ENCODE measurements around the gene MBD6.

MBD6 gene

GRCh38 chr12:57546438-57547287 lies 24.0 kb downstream of the MBD6 start, which contains the start of gene DCTN2:
TSS of gene DCTN2 (minus strand) at chr12:57547192. CDS start at chr12:57547063, 129 bp downstream.
- TF ChIP-seq NFRKB (IDR thresholded peaks at IDR 0.05) (no peak), HDGF (IDR thresholded peaks at IDR 0.05; ENCODE audit: borderline replicate concordance) (no peak), L3MBTL2 (conservative IDR thresholded peaks at IDR 0.05) (0 out of 2 replicates have a peak, but pooled peaks have one; percentile 15), ARNT (IDR thresholded peaks at IDR 0.05) (no peak)
- DNase-seq (ENCODE audit: extremely low spot score), result peak; percentile 99
- ChIA-PET CTCF (interaction anchor here (0.7 to 1.4 kb wide), 2 partner anchors 37 to 225 kb away, joined by 3 read pairs; partner anchors contain the start of gene METTL1), POLR2A (interaction anchor here (0.6 to 3.1 kb wide), 12 partner anchors 9 to 198 kb away, joined by 3 to 20 read pairs (median 4); partner anchors contain the start of genes ARHGEF25, DDIT3 and INHBE)

- ChIA-PET CTCF (interaction anchor here (0.7 to 1.4 kb wide), 2 partner anchors 36 to 225 kb away, joined by 3 read pairs; partner anchors contain the start of gene METTL1), POLR2A (interaction anchor here (0.6 to 3.1 kb wide), 9 partner anchors 9 to 197 kb away, joined by 3 to 20 read pairs (median 5); partner anchors contain the start of genes ARHGEF25, DDIT3 and INHBE)
- no peak for DNase-seq (ENCODE audit: extremely low spot score)
- TF ChIP-seq HDGF (IDR thresholded peaks at IDR 0.05; ENCODE audit: borderline replicate concordance) (no peak), FOXK2 (IDR thresholded peaks at IDR 0.05) (no peak), SP1 (IDR thresholded peaks at IDR 0.05) (no peak), ZNF384 (IDR thresholded peaks at IDR 0.05) (no peak), NFRKB (IDR thresholded peaks at IDR 0.05) (no peak), FOXM1 (IDR thresholded peaks at IDR 0.05; ENCODE audit: borderline replicate concordance) (no peak), ELF4 (IDR thresholded peaks at IDR 0.05) (no peak)
Observed at GRCh38 chr12:57547288-57548012, 24.8 kb downstream of the MBD6 start.

GRCh38 chr12:57548013-57548315 lies 25.3 kb downstream of the MBD6 start:
- ChIA-PET CTCF (no interaction called here), POLR2A (no interaction called here)
- no peak for DNase-seq (ENCODE audit: extremely low spot score)
- TF ChIP-seq TARDBP (IDR thresholded peaks at IDR 0.05), result no peak
- no peak for TF ChIP-seq SUZ12 (IDR thresholded peaks at IDR 0.05)
- no peak for TF ChIP-seq CTBP1 (IDR thresholded peaks at IDR 0.05; ENCODE audit: borderline replicate concordance)
- TF ChIP-seq SP1 (IDR thresholded peaks at IDR 0.05), result no peak
- no peak for TF ChIP-seq FOXK2 (IDR thresholded peaks at IDR 0.05)
- TF ChIP-seq FOXM1 (IDR thresholded peaks at IDR 0.05; ENCODE audit: borderline replicate concordance), result no peak
- TF ChIP-seq ARNT (IDR thresholded peaks at IDR 0.05), result no peak
- no peak for TF ChIP-seq LEF1 (IDR thresholded peaks at IDR 0.05; ENCODE audit: borderline replicate concordance)
- no peak for TF ChIP-seq HDGF (IDR thresholded peaks at IDR 0.05; ENCODE audit: borderline replicate concordance)

- no peak for TF ChIP-seq FOXA1 (IDR thresholded peaks at IDR 0.05)
- no peak for TF ChIP-seq HDGF (IDR thresholded peaks at IDR 0.05; ENCODE audit: borderline replicate concordance)
- TF ChIP-seq FOXK2 (IDR thresholded peaks at IDR 0.05), result no peak
- no peak for TF ChIP-seq TARDBP (IDR thresholded peaks at IDR 0.05)
- no peak for TF ChIP-seq L3MBTL2 (conservative IDR thresholded peaks at IDR 0.05)
- TF ChIP-seq BHLHE40 (IDR thresholded peaks at IDR 0.05; ENCODE audit: borderline replicate concordance), result no peak
- TF ChIP-seq PKNOX1 (IDR thresholded peaks at IDR 0.05), result no peak
- no peak for TF ChIP-seq NFRKB (IDR thresholded peaks at IDR 0.05)
- TF ChIP-seq SP1 (IDR thresholded peaks at IDR 0.05), result no peak
- no peak for TF ChIP-seq ARNT (IDR thresholded peaks at IDR 0.05)
- TF ChIP-seq LEF1 (IDR thresholded peaks at IDR 0.05; ENCODE audit: borderline replicate concordance), result no peak
- no peak for TF ChIP-seq SUZ12 (IDR thresholded peaks at IDR 0.05)
- TF ChIP-seq CTBP1 (IDR thresholded peaks at IDR 0.05; ENCODE audit: borderline replicate concordance), result no peak
- TF ChIP-seq FOXM1 (IDR thresholded peaks at IDR 0.05; ENCODE audit: borderline replicate concordance), result no peak
- TF ChIP-seq ZNF384 (IDR thresholded peaks at IDR 0.05), result no peak
- TF ChIP-seq ELF4 (IDR thresholded peaks at IDR 0.05), result no peak
- no peak for DNase-seq (ENCODE audit: extremely low spot score)
- POLR2A ChIA-PET, result no interaction called here
- CTCF ChIA-PET, result no interaction called here
Observed at GRCh38 chr12:57548488-57548887, 25.9 kb downstream of the MBD6 start.

GRCh38 chr12:57549203-57549908 lies 26.7 kb downstream of the MBD6 start:
- ChIA-PET CTCF (no interaction called here), POLR2A (no interaction called here)
- TF ChIP-seq SUZ12 (IDR thresholded peaks at IDR 0.05), result no peak
- TF ChIP-seq ARNT (IDR thresholded peaks at IDR 0.05), result no peak
- no peak for TF ChIP-seq SP1 (IDR thresholded peaks at IDR 0.05)
- TF ChIP-seq HDGF (IDR thresholded peaks at IDR 0.05; ENCODE audit: borderline replicate concordance), result no peak
- no peak for DNase-seq (ENCODE audit: extremely low spot score)

- TF ChIP-seq ZNF384 (IDR thresholded peaks at IDR 0.05), result no peak
- CTCF ChIA-PET, result no interaction called here
Observed at GRCh38 chr12:57549909-57550640, 27.5 kb downstream of the MBD6 start, which contains the start of gene KIF5A. TSS of gene KIF5A (plus strand) at chr12:57550044. CDS start at chr12:57550272, 228 bp downstream.

More at GRCh38 chr12:57549909-57550640, 27.5 kb downstream of the MBD6 start, which contains the start of gene KIF5A:
- POLR2A ChIA-PET, result no interaction called here
- peak; percentile 83 for DNase-seq (ENCODE audit: extremely low spot score)

Measured in HEK293T (cell line).